Fibroblast of mammary gland (primary cell): ENCODE measurements around the gene APBA2.
A peak's percentile ranks its signal among the peaks of the same experiment; 100 is the strongest.
"Not testable (repeated sequence)": the region's sequence is repeated elsewhere in the genome, so short reads cannot be mapped to it uniquely, and the experiment has no call there.

ENCODE experiments used
- DNase-seq: peaks from one replicate; pipeline ENCODE4 v3.0.0-alpha.2; 2010; ENCODE audit warnings: low read depth
- H3K4me3 ChIP-seq: 2 replicates; pipeline ENCODE4 v1.5.1; 2011; ENCODE audit warnings: low read depth, mild to moderate bottlenecking, low read length, moderate library complexity; ENCODE audit not compliant: control insufficient read depth
- CTCF ChIP-seq: conservative IDR thresholded peaks from 2 replicates; pipeline ENCODE4 v1.5.1; 2011; ENCODE audit warnings: low read depth, low read length, inconsistent platforms; ENCODE audit not compliant: control insufficient read depth, insufficient read depth

The APBA2 gene

DNA sequence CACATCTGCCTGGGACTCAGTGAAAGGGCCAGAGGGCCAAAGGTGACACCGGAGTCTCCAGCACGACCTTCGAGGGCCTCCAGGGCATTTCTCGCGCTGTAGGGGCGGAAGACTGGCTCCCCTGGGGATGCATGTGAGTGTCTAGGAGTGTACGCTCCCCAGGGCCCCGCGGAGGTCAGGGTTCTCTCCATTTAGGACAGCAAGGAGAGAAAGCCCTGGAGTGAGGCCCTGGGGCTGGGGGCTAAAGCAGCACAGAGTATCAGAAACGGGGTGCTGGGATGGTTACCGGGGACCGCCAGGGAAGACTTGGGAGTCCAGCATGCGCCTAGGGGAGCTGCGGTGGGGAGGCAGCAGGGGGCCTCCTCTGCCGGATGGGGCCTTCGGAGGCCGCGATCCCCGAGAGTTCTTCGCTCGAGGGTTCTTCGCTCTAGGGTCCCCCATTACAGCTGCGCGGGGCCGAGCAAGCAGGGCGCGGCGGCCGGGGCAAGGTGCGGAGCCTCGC lies 595 bp upstream of the APBA2 start:
- H3K4me3 ChIP-seq, result peak overlapping the region; percentile 37
- TF ChIP-seq CTCF, result no peak
- no peak for DNase-seq

DNA sequence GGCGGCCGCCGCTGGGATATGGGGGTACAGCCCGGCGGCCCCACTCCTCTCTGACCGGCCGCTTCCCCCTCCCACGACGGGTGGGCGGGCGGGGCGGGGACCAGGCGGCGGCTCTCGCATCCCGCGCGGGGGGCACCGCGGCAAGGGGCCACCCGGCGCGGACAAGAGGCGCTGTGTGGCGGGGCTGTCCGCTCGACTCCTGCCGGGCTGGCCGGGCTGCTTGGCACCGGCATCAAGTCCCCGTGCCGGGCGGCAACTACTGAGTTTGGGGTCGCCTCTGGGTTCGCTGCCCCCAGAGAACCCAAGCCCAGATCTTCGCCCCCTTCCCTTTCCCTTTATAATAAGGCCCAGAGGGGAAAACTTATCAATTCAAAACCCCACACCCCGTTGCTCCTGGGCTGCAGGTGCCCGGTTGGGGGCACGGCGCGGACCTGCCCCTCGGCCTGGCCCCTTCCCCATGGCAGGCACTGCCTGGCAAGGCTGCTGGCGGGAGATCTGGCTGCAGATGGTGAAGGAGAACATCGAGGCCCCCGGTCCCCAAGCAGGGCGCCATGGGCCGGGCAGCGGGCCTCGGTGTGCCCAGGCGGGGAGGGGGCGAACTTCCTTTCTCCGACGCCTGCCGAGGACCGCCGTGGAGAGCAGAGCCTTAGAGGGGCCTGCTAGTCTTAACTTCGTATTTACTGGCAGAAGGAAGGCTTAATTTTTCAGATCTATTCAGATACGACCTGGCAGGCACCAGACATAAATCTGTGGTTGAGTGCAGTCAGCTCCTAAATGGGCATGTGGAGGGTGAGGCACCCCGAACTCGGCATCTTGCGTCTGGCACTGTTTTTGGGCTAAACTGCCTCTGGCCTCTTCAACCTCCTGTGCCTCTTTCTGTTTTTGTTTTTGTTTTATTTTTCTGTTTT lies 911 bp downstream of the APBA2 start:
- H3K4me3 ChIP-seq, result peak overlapping the region; percentile 34
- DNase-seq, result no peak
- no peak for TF ChIP-seq CTCF

- H3K4me3 ChIP-seq, result no peak overlapping the region
- no peak for DNase-seq
- no peak for TF ChIP-seq CTCF
Observed at GRCh38 chr15:28887339-28888174, 1.8 kb downstream of the APBA2 start.

- H3K4me3 ChIP-seq, result no peak overlapping the region
- no peak for DNase-seq
- no peak for TF ChIP-seq CTCF
Observed at GRCh38 chr15:28888302-28888894, 2.6 kb downstream of the APBA2 start.

- H3K4me3 ChIP-seq, result no peak overlapping the region
- TF ChIP-seq CTCF, result no peak
- no peak for DNase-seq
Observed at GRCh38 chr15:28888900-28889299, 3.1 kb downstream of the APBA2 start.

DNA sequence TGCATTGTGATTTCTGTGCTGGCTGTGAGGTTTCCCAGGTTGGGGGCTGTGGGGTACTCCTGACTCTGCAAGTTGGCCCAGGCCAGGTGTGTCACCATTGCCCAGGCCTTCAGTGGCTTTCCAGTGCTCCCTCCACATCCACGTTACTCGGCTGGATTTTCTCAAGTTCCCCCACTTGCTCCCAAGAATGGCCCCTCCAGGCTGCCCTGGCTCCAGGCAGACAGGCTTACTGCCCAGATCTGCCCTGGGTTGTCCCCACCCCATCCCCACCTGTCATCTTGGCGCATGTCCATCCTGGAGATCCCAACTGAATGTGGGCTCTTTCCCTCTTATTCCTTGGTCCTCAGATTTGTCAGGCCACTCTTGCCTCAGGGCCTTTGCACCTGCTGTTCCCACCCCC lies 3.6 kb downstream of the APBA2 start:
- TF ChIP-seq CTCF, result no peak
- H3K4me3 ChIP-seq, result no peak overlapping the region
- no peak for DNase-seq

GRCh38 chr15:28889871-28890270 lies 4.1 kb downstream of the APBA2 start:
- H3K4me3 ChIP-seq, DNase-seq: not testable (repeated sequence)

DNA sequence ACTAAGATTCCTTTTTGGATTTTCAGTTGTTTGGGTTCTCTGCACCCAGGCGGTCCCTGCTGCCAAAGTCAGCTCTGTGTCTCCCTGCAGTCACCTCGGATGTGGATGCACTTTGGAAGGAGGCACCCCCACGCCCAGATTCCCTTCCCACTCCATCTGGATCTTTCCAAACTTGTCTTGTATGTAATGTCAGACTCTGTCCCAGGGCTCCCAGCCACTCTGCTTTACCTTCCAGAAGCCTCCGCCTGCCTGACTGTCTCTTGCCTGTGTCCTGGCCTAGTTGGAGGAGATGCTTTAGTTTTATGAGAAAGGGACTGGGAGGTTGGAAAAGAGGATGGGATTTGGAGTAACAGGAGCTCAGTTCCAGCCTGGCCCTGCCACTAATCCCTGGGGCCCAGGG lies 4.5 kb downstream of the APBA2 start:
- not testable (repeated sequence) for DNase-seq, H3K4me3 ChIP-seq
